Hepatocyte (in vitro differentiated cells): ENCODE data around the gene TFEB. TPM values are rescaled to one million over a fixed set of nuclear protein-coding genes. Genes with fewer than 3 reads are reported as not detected.

Experiments used
- DNase-seq: peaks from one replicate; pipeline ENCODE4 v3.0.0-alpha.2; 2016; ENCODE audit warnings: low spot score
- H2AFZ ChIP-seq: fragments of 200-600 bp; sonication (generic); 2 replicates; pipeline ENCODE4 v1.6.0; 2016; ENCODE audit warnings: antibody characterized with exemption, mild to moderate bottlenecking
- H3K27ac ChIP-seq: fragments of 200-600 bp; sonication (generic); 2 replicates; pipeline ENCODE4 v1.5.1; 2016; ENCODE audit warnings: mild to moderate bottlenecking
- H3K27me3 ChIP-seq: fragments of 200-600 bp; sonication (generic); 2 replicates; pipeline ENCODE4 v1.6.1; 2016
- H3K36me3 ChIP-seq: fragments of 200-600 bp; sonication (generic); replicated peaks from 2 replicates; pipeline ENCODE4 v1.5.1; 2016; ENCODE audit warnings: low read depth; ENCODE audit not compliant: insufficient read depth
- H3K4me1 ChIP-seq: fragments of 200-600 bp; sonication (generic); 2 replicates; pipeline ENCODE4 v1.5.1; 2016; ENCODE audit warnings: mild to moderate bottlenecking, moderate library complexity; ENCODE audit not compliant: insufficient read depth
- H3K4me2 ChIP-seq: fragments of 200-600 bp; sonication (generic); 2 replicates; pipeline ENCODE4 v1.6.0; 2016
- H3K4me3 ChIP-seq: fragments of 200-600 bp; sonication (generic); 2 replicates; pipeline ENCODE4 v1.5.1; 2016; ENCODE audit warnings: mild to moderate bottlenecking
- H3K79me2 ChIP-seq: fragments of 200-600 bp; sonication (generic); 2 replicates; pipeline ENCODE4 v1.6.0; 2017; ENCODE audit warnings: mild to moderate bottlenecking
- H3K9me2 ChIP-seq: fragments of 200-600 bp; sonication (generic); replicated peaks from 2 replicates; pipeline ENCODE4 v1.6.0; 2017; ENCODE audit warnings: mild to moderate bottlenecking; ENCODE audit not compliant: insufficient read depth
- H3K9me3 ChIP-seq: fragments of 200-600 bp; sonication (generic); 2 replicates; pipeline ENCODE4 v1.5.1; 2016; ENCODE audit warnings: low read depth, mild to moderate bottlenecking
- H4K20me1 ChIP-seq: fragments of 200-600 bp; sonication (generic); 2 replicates; pipeline ENCODE4 v1.6.0; 2016; ENCODE audit warnings: mild to moderate bottlenecking; ENCODE audit not compliant: insufficient read depth, poor library complexity, severe bottlenecking
- EZH2 ChIP-seq: fragments of 200-600 bp; sonication (generic); IDR thresholded peaks from 2 replicates; pipeline ENCODE4 v1.6.1; 2016; ENCODE audit warnings: antibody characterized with exemption, mild to moderate bottlenecking, borderline replicate concordance
- EZH2phosphoT487 ChIP-seq: fragments of 200-600 bp; sonication (generic); IDR thresholded peaks from one replicate; pipeline ENCODE4 v1.6.1; 2018; ENCODE audit warnings: antibody characterized with exemption, mild to moderate bottlenecking, low read depth, moderate library complexity; ENCODE audit not compliant: unreplicated experiment, severe bottlenecking
- WGBS: methylation state at CpG from one replicate; pipeline ENCODE4 v1.1.6; 2016; ENCODE audit warnings: low lambda C conversion rate; ENCODE audit errors: missing lambda C conversion rate; 5-methylcytosine and 5-hydroxymethylcytosine counted together
- polyA plus RNA-seq: library from polyadenylated mRNA; unstranded; fragments of >200 nt; fragmentation: Nextera tagmentation; extraction: Ambion mirVana; gene quantifications from 2 replicates; pipeline ENCODE4 v1.2.1, GENCODE V29; 2016
- total RNA-seq: library from RNA; depleted of rRNA; stranded (reverse); fragments of >200 nt; gene quantifications from 2 replicates; pipeline ENCODE4 v1.2.3, GENCODE V29; 2014
- TF ChIP-seq, protein P1 (sequence below): fragments of 200-600 bp; sonication (generic); IDR thresholded peaks from 2 replicates; pipeline ENCODE4 v1.5.1; 2016; ENCODE audit warnings: antibody characterized with exemption, mild to moderate bottlenecking; ENCODE audit not compliant: poor library complexity

Gene TFEB
- total and polyA plus RNA-seq, 2 experiments from 2014 or later = 14.2 to 32.7 TPM

DNA sequence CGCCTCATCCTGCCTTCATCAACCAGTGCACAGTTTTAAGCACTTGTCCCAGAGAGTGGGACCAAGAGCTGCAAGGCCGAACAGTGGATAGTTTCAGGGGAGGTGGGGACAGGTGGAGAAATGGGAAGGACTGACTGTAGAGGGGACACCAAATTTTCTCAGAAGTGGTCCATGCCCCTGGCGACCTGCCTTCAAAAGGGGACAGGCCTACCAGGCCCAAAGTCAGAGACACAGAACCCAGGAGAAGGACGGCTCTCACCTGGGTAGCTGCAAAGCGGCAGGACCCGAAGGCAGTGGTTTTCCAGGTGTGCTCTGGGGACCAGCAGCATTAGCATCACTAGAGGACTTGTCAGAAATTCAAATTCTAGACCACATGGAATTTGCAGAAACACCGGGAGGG lies 5.8 kb downstream of the TFEB start:
- H3K27me3 ChIP-seq = no peaks in the 10 kb centered on the region
- WGBS = 94% methylated on average over 7 of the region's 7 CpGs
- H2AFZ ChIP-seq = no peak overlapping the region
- H3K4me2 ChIP-seq = peak overlapping the region; percentile 95
- peaks cover 57% of the 10 kb centered on the region for H3K79me2 ChIP-seq
- peak overlapping the region; percentile 81 for H3K27ac ChIP-seq
- no peak overlapping the region for H3K4me3 ChIP-seq
- no peaks in the 10 kb centered on the region for H3K9me2 ChIP-seq
- no peaks in the 10 kb centered on the region for H3K36me3 ChIP-seq
- TF ChIP-seq, protein P1, sequence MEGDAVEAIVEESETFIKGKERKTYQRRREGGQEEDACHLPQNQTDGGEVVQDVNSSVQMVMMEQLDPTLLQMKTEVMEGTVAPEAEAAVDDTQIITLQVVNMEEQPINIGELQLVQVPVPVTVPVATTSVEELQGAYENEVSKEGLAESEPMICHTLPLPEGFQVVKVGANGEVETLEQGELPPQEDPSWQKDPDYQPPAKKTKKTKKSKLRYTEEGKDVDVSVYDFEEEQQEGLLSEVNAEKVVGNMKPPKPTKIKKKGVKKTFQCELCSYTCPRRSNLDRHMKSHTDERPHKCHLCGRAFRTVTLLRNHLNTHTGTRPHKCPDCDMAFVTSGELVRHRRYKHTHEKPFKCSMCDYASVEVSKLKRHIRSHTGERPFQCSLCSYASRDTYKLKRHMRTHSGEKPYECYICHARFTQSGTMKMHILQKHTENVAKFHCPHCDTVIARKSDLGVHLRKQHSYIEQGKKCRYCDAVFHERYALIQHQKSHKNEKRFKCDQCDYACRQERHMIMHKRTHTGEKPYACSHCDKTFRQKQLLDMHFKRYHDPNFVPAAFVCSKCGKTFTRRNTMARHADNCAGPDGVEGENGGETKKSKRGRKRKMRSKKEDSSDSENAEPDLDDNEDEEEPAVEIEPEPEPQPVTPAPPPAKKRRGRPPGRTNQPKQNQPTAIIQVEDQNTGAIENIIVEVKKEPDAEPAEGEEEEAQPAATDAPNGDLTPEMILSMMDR = no peak
- TF ChIP-seq EZH2phosphoT487 (no peak), EZH2 (no peak)
- no peaks in the 10 kb centered on the region for H4K20me1 ChIP-seq
- no peak for DNase-seq
- no peaks in the 10 kb centered on the region for H3K9me3 ChIP-seq
- H3K4me1 ChIP-seq = peaks cover 44% of the 10 kb centered on the region

GRCh38 chr6:41728954-41729353 lies 6.5 kb downstream of the TFEB start:
- H3K27ac ChIP-seq = peak overlapping the region; percentile 81
- peaks cover 50% of the 10 kb centered on the region for H3K4me1 ChIP-seq
- TF ChIP-seq EZH2phosphoT487 = no peak
- no peak for TF ChIP-seq EZH2
- TF ChIP-seq, protein P1 = no peak
- peak overlapping the region; percentile 95 for H3K4me2 ChIP-seq
- no peak for DNase-seq
- no peaks in the 10 kb centered on the region for H3K9me2 ChIP-seq
- WGBS = 93% methylated on average over 3 of the region's 7 CpGs
- no peaks in the 10 kb centered on the region for H3K27me3 ChIP-seq
- no peaks in the 10 kb centered on the region for H3K36me3 ChIP-seq
- no peak overlapping the region for H2AFZ ChIP-seq
- no peaks in the 10 kb centered on the region for H3K9me3 ChIP-seq
- H4K20me1 ChIP-seq = no peaks in the 10 kb centered on the region
- no peak overlapping the region for H3K4me3 ChIP-seq
- H3K79me2 ChIP-seq = peaks cover 57% of the 10 kb centered on the region

- H3K36me3 ChIP-seq = no peaks in the 10 kb centered on the region
- H3K9me2 ChIP-seq = no peaks in the 10 kb centered on the region
- H4K20me1 ChIP-seq = no peaks in the 10 kb centered on the region
- no peak overlapping the region for H3K4me3 ChIP-seq
- H3K4me1 ChIP-seq = peaks cover 53% of the 10 kb centered on the region
- H3K27ac ChIP-seq = peak overlapping the region; percentile 81
- TF ChIP-seq EZH2 = no peak
- TF ChIP-seq, protein P1 = no peak
- no peak for TF ChIP-seq EZH2phosphoT487
- H3K4me2 ChIP-seq = peak overlapping the region; percentile 95
- peaks cover 57% of the 10 kb centered on the region for H3K79me2 ChIP-seq
- peak; percentile 63 for DNase-seq
- no peaks in the 10 kb centered on the region for H3K27me3 ChIP-seq
- H3K9me3 ChIP-seq = no peaks in the 10 kb centered on the region
- no peak overlapping the region for H2AFZ ChIP-seq
- WGBS = 79% methylated on average over 17 of the region's 19 CpGs
Observed at GRCh38 chr6:41728073-41728936, 7.1 kb downstream of the TFEB start.
